BE2C (cell line): ENCODE data around the gene PHLDA1.

Experiments
- DNase-seq: peaks from one replicate; pipeline ENCODE4 v3.0.0-alpha.2; 2020
- H3K27me3 ChIP-seq: fragments of 250-450 bp; sonication (Bioruptor Pico); 2 replicates; pipeline ENCODE4 v1.5.1; 2020; ENCODE audit warnings: mild to moderate bottlenecking
- H3K36me3 ChIP-seq: fragments of 250-450 bp; sonication (Bioruptor Pico); 2 replicates; pipeline ENCODE4 v1.5.1; 2020; ENCODE audit warnings: mild to moderate bottlenecking
- H3K4me1 ChIP-seq: fragments of 250-450 bp; sonication (Bioruptor Pico); 2 replicates; pipeline ENCODE4 v1.5.1; 2020
- H3K4me3 ChIP-seq: 2 replicates; pipeline ENCODE4 v1.5.1; 2011; ENCODE audit warnings: low read depth, low read length
- H3K9me3 ChIP-seq: fragments of 250-450 bp; sonication (Bioruptor Pico); 2 replicates; pipeline ENCODE4 v1.5.1; 2020
- CTCF ChIP-seq: IDR thresholded peaks from 2 replicates; pipeline ENCODE4 v1.5.1; 2012; ENCODE audit warnings: mild to moderate bottlenecking, low read depth, low read length

PHLDA1 gene

GRCh38 chr12:76008428-76008827 is 23.1 kb downstream of the PHLDA1 start:
- DNase-seq = no peak
- no peaks in the 10 kb centered on the region for H3K27me3 ChIP-seq
- peaks cover under 1% of the 10 kb centered on the region; the same call in 1 of the 2 replicates for H3K4me1 ChIP-seq
- H3K36me3 ChIP-seq = no peaks in the 10 kb centered on the region
- no peak for TF ChIP-seq CTCF
- H3K4me3 ChIP-seq = no peak overlapping the region
- peaks cover 5% of the 10 kb centered on the region for H3K9me3 ChIP-seq

GRCh38 chr12:76007640-76008039 is 23.9 kb downstream of the PHLDA1 start:
- no peak for DNase-seq
- Histone ChIP-seq H3K27me3 (no peaks in the 10 kb centered on the region), H3K9me3 (peaks cover 5% of the 10 kb centered on the region), H3K36me3 (no peaks in the 10 kb centered on the region), H3K4me1 (peaks cover 4% of the 10 kb centered on the region), H3K4me3 (no peak overlapping the region)
- TF ChIP-seq CTCF = no peak

GRCh38 chr12:76006028-76006925 is 25.3 kb downstream of the PHLDA1 start:
- DNase-seq = no peak
- no peak overlapping the region for H3K4me3 ChIP-seq
- H3K4me1 ChIP-seq = peaks cover 7% of the 10 kb centered on the region
- no peaks in the 10 kb centered on the region for H3K27me3 ChIP-seq
- TF ChIP-seq CTCF = no peak
- peaks cover 5% of the 10 kb centered on the region for H3K9me3 ChIP-seq
- H3K36me3 ChIP-seq = no peaks in the 10 kb centered on the region

- H3K4me3 ChIP-seq = no peak overlapping the region
- no peaks in the 10 kb centered on the region for H3K27me3 ChIP-seq
- peaks cover 5% of the 10 kb centered on the region for H3K9me3 ChIP-seq
- no peak for TF ChIP-seq CTCF
- H3K4me1 ChIP-seq = peaks cover 7% of the 10 kb centered on the region
- no peaks in the 10 kb centered on the region for H3K36me3 ChIP-seq
- DNase-seq = peak; percentile 28
These were observed 28.3 kb downstream of the PHLDA1 start for GRCh38 chr12:76003355-76003638.

GRCh38 chr12:76002598-76003354 is 28.8 kb downstream of the PHLDA1 start:
- no peaks in the 10 kb centered on the region for H3K36me3 ChIP-seq
- H3K27me3 ChIP-seq = no peaks in the 10 kb centered on the region
- DNase-seq = peak; percentile 34
- H3K4me3 ChIP-seq = no peak overlapping the region
- H3K9me3 ChIP-seq = peaks cover 5% of the 10 kb centered on the region
- no peak for TF ChIP-seq CTCF
- H3K4me1 ChIP-seq = peaks cover 7% of the 10 kb centered on the region
